ENCODE results near the gene CCL7.
"Not testable (repeated sequence)": the region's sequence is repeated elsewhere in the genome, so short reads cannot be mapped to it uniquely, and the experiment has no call there.

CCL7 gene

GRCh38 chr17:34269969-34270368 lies at the start of gene CCL7:
CCL7 (plus strand) TSS chr17:34270221; CDS start chr17:34270291, 70 bp downstream.
- no peak for DNase-seq

GRCh38 chr17:34220752-34221395 lies 49.1 kb upstream of the CCL7 start:
- no peak for DNase-seq

GRCh38 chr17:34221411-34221810 lies 48.6 kb upstream of the CCL7 start:
- no peak for DNase-seq

GRCh38 chr17:34222722-34223497 lies 47.1 kb upstream of the CCL7 start:
- no peak for DNase-seq

GRCh38 chr17:34225046-34225445 lies 45.0 kb upstream of the CCL7 start:
- DNase-seq = no peak

GRCh38 chr17:34226011-34226743 lies 43.8 kb upstream of the CCL7 start:
- DNase-seq = no peak

- no peak for DNase-seq
Observed at GRCh38 chr17:34226744-34227034, 43.3 kb upstream of the CCL7 start.

- not testable (repeated sequence) for DNase-seq
Observed at GRCh38 chr17:34227293-34227692, 42.7 kb upstream of the CCL7 start.

GRCh38 chr17:34227707-34228106 lies 42.3 kb upstream of the CCL7 start:
- DNase-seq = no peak

- DNase-seq = no peak
Observed at GRCh38 chr17:34228781-34229180, 41.2 kb upstream of the CCL7 start.

GRCh38 chr17:34230342-34230741 lies 39.7 kb upstream of the CCL7 start:
- DNase-seq = no peak

- DNase-seq = no peak
Observed at GRCh38 chr17:34234616-34235015, 35.4 kb upstream of the CCL7 start.

- no peak for DNase-seq
Observed at GRCh38 chr17:34235389-34236028, 34.5 kb upstream of the CCL7 start.

- no peak for DNase-seq
Observed at GRCh38 chr17:34236281-34236892, 33.6 kb upstream of the CCL7 start.

GRCh38 chr17:34237458-34237857 lies 32.6 kb upstream of the CCL7 start:
- no peak for DNase-seq

- no peak for DNase-seq
Observed at GRCh38 chr17:34241062-34241461, 29.0 kb upstream of the CCL7 start.

- no peak for DNase-seq
Observed at GRCh38 chr17:34242587-34243363, 27.2 kb upstream of the CCL7 start.

- no peak for DNase-seq
Observed at GRCh38 chr17:34243364-34244320, 26.4 kb upstream of the CCL7 start.

GRCh38 chr17:34245351-34245905 lies 24.6 kb upstream of the CCL7 start:
- DNase-seq = no peak

- no peak for DNase-seq
Observed at GRCh38 chr17:34246446-34246845, 23.6 kb upstream of the CCL7 start.

- DNase-seq = no peak
Observed at GRCh38 chr17:34246881-34247280, 23.1 kb upstream of the CCL7 start.
